Transverse colon (tissue), 4 donors: Measurements from ENCODE around the gene ADAMTS3. TPM values are rescaled to one million over a fixed set of nuclear protein-coding genes. Genes with fewer than 3 reads are reported as not detected.
A peak's percentile ranks its signal among the peaks of the same experiment; 100 is the strongest.

ENCODE experiments used
- DNase-seq: peaks from one replicate; pipeline ENCODE4 v3.0.0-alpha.2; 2019
- H3K27ac ChIP-seq, 4 donors: fragments of 200-600 bp; sonication (generic); 2 replicates each; pipeline ENCODE4 v1.5.1; 2016 to 2018; ENCODE audit warnings: inconsistent platforms in 4 of 4
- H3K27me3 ChIP-seq: fragments of 200-600 bp; sonication (generic); 2 replicates; pipeline ENCODE4 v1.5.1; 2017; ENCODE audit warnings: inconsistent platforms
- H3K36me3 ChIP-seq, 4 donors: fragments of 200-600 bp; sonication (generic); 2 replicates each; pipeline ENCODE4 v1.5.1; 2017 to 2019; ENCODE audit warnings: inconsistent platforms in 4 of 4
- H3K4me1 ChIP-seq, 4 donors: fragments of 200-600 bp; sonication (generic); 2 replicates each; pipeline ENCODE4 v1.5.1; 2017 to 2020; ENCODE audit warnings: inconsistent platforms in 4 of 4
- H3K4me3 ChIP-seq, 4 donors: fragments of 200-600 bp; sonication (generic); 1 replicate in 1 of 4; 2 replicates in 3 of 4; pipeline versions ENCODE4 v1.5.1 to v1.6.1; 2017 to 2019; ENCODE audit warnings: inconsistent platforms in 4 of 4
- H3K9me3 ChIP-seq, 2 donors: fragments of 200-600 bp; sonication (generic); 2 replicates each; pipeline ENCODE4 v1.5.1; 2017 to 2019; ENCODE audit warnings: inconsistent platforms in 2 of 2
- CTCF ChIP-seq, 5 experiments: fragments of 200-600 bp in 3 of 5; fragments of 450-650 bp in 2 of 5; sonication (generic) in 3 of 5; IDR thresholded peaks; 1 replicate in 2 of 5; 2 replicates in 3 of 5; pipeline ENCODE4 v1.5.1; 2016 to 2017; ENCODE audit warnings: antibody characterized with exemption in 5 of 5, inconsistent platforms in 3 of 5, mild to moderate bottlenecking in 2 of 5, moderate library complexity in 1 of 5
- EP300 ChIP-seq: sonication (generic); formaldehyde crosslinking; IDR thresholded peaks from one replicate; pipeline ENCODE4 v1.6.1; 2017; ENCODE audit warnings: antibody characterized with exemption, low read depth
- POLR2A ChIP-seq: fragments of 450-650 bp; IDR thresholded peaks from one replicate; pipeline ENCODE4 v1.6.1; 2016; ENCODE audit warnings: antibody characterized with exemption, mild to moderate bottlenecking, moderate library complexity
- POLR2AphosphoS5 ChIP-seq, 3 donors: sonication (generic); formaldehyde crosslinking; IDR thresholded peaks; one replicate each; pipeline ENCODE4 v1.6.1; 2016; ENCODE audit warnings: antibody characterized with exemption in 3 of 3
- WGBS, 2 donors: methylation state at CpG; one replicate each; pipeline ENCODE4 v1.1.5; 2018; ENCODE audit warnings: low coverage in 1 of 2; 5-methylcytosine and 5-hydroxymethylcytosine counted together
- in situ Hi-C, 4 donors: fragments of 200-750 bp; cut with MboI; loops; one replicate each; pipeline versions ENCODE4 v1.15.0 to v1.15.1; 2017; ENCODE audit warnings: low sequenced_read_pairs in 3 of 4, low pct_ligation_motif_present in 1 of 4, low pct_unique_long_range_greater_than_20kb in 1 of 4
- intact Hi-C: fragments of 100-400 bp; cut with DNase I; formaldehyde crosslinking; loops from one replicate; pipeline ENCODE4 v1.15.1; 2023; ENCODE audit warnings: low total_unique reads
- total RNA-seq, 4 donors: library from RNA; depleted of rRNA; stranded (reverse); fragments of >200 nt; gene quantifications; one replicate each; pipeline ENCODE4 v1.1.0, GENCODE V29; 2016

ADAMTS3 gene
- total RNA-seq, 4 donors from 2014 or later: 0.14 to 0.64 TPM; not detected in 2

- intact Hi-C loops (no loop called here), in situ Hi-C loops (no loop called here)
- no peak for DNase-seq
- H3K27me3 ChIP-seq: no peaks in the 10 kb centered on the region
- H3K4me3 ChIP-seq: no peak overlapping the region
- no peak overlapping the region for H3K27ac ChIP-seq
- WGBS, 2 donors: 33 to 55% methylated on average over 1 of the region's 1 CpG
- no peaks in the 10 kb centered on the region for H3K9me3 ChIP-seq
- TF ChIP-seq EP300 (no peak), CTCF (IDR thresholded peaks at IDR 0.05) (no peak), POLR2AphosphoS5 (IDR thresholded peaks at IDR 0.05) (no peak), POLR2A (no peak)
- no peaks in the 10 kb centered on the region for H3K4me1 ChIP-seq
- no peaks in the 10 kb centered on the region for H3K36me3 ChIP-seq
Observed at GRCh38 chr4:72340803-72341431, 228.1 kb downstream of the ADAMTS3 start.

- DNase-seq: no peak
- H3K27me3 ChIP-seq: no peaks in the 10 kb centered on the region
- no peaks in the 10 kb centered on the region for H3K36me3 ChIP-seq
- WGBS, 2 donors: 80 to 82% methylated on average over 1 of the region's 1 CpG
- TF ChIP-seq CTCF (IDR thresholded peaks at IDR 0.05) (no peak), POLR2A (no peak), EP300 (no peak), POLR2AphosphoS5 (IDR thresholded peaks at IDR 0.05) (no peak)
- in situ Hi-C loops: no loop called here
- no peak overlapping the region for H3K27ac ChIP-seq
- no peaks in the 10 kb centered on the region for H3K4me1 ChIP-seq
- intact Hi-C loops: no loop called here
- H3K9me3 ChIP-seq: no peaks in the 10 kb centered on the region
- no peak overlapping the region for H3K4me3 ChIP-seq
Observed at GRCh38 chr4:72338060-72338459, 231.0 kb downstream of the ADAMTS3 start.

- H3K27me3 ChIP-seq: no peaks in the 10 kb centered on the region
- H3K9me3 ChIP-seq: no peaks in the 10 kb centered on the region
- no peak for DNase-seq
- H3K27ac ChIP-seq: no peak overlapping the region
- peaks cover 0 to 5% (median 2%) of the 10 kb centered on the region in 4 donors for H3K4me1 ChIP-seq
- TF ChIP-seq POLR2AphosphoS5 (IDR thresholded peaks at IDR 0.05) (no peak), EP300 (no peak), CTCF (IDR thresholded peaks at IDR 0.05) (no peak), POLR2A (no peak)
- H3K36me3 ChIP-seq: no peaks in the 10 kb centered on the region
- no peak overlapping the region for H3K4me3 ChIP-seq
- WGBS, 2 donors: 57 to 97% methylated on average over 1 of the region's 1 CpG
- in situ Hi-C loops: no loop called here
- intact Hi-C loops: no loop called here
Observed at GRCh38 chr4:72330381-72330780, 238.6 kb downstream of the ADAMTS3 start.

GRCh38 chr4:72326692-72327632, 242.1 kb downstream of the ADAMTS3 start:
- Histone ChIP-seq H3K9me3 (no peaks in the 10 kb centered on the region), H3K27ac (no peak overlapping the region), H3K27me3 (no peaks in the 10 kb centered on the region), H3K4me3 (no peak overlapping the region), H3K36me3 (no peaks in the 10 kb centered on the region), H3K4me1 (peaks cover 0 to 19% (median 9%) of the 10 kb centered on the region in 4 donors)
- intact Hi-C loops: no loop called here
- 44 to 56% methylated on average over 2 of the region's 2 CpGs for WGBS, 2 donors
- TF ChIP-seq CTCF (IDR thresholded peaks at IDR 0.05): peak; percentile 50 to 58 (median 51)
- no peak for TF ChIP-seq POLR2AphosphoS5 (IDR thresholded peaks at IDR 0.05)
- in situ Hi-C loops: no loop called here
- DNase-seq: no peak
